ENCODE results near the gene IQCK. TPM values are rescaled to one million over a fixed set of nuclear protein-coding genes. Genes with fewer than 3 reads are reported as not detected.

Gene IQCK
- total and polyA plus RNA-seq, 11 donors: 5.6 to 17.4 (median 9.0) TPM

- intact Hi-C loops (cut with DNase I): loop anchor here in 3 of 10 donors (5.0 to 10.0 kb wide), 3 partner anchors 34 to 212 kb away; no protein-coding TSS in a partner anchor
- H3K4me1 ChIP-seq: peaks cover 6 to 87% (median 63%) of the 10 kb centered on the region in 12 donors
- H3K27ac ChIP-seq: peak overlapping the region; percentile 35 to 85 (median 77)
- 49 to 68% (median 60%) methylated on average over 9 to 10 of the region's 10 CpGs for WGBS, 4 donors
- peaks cover 0 to 40% (median 12%) of the 10 kb centered on the region in 9 donors for H3K36me3 ChIP-seq
- H3K27me3 ChIP-seq: no peaks in the 10 kb centered on the region
- TF ChIP-seq POLR2A (IDR thresholded peaks at IDR 0.05) (no peak), CTCF (IDR thresholded peaks at IDR 0.05) (no peak)
- no peak overlapping the region for H3K4me3 ChIP-seq
- DNase-seq (peak in 4 of 5 donors; percentile 50 to 81 (median 68)), ATAC-seq (peak; percentile 7 to 63 (median 27))
- no peaks in the 10 kb centered on the region for H3K9me3 ChIP-seq
Measured at GRCh38 chr16:19876501-19877059, 158.5 kb downstream of the IQCK start.

- H3K36me3 ChIP-seq: peaks cover 0 to 31% (median 0%) of the 10 kb centered on the region in 9 donors
- H3K27ac ChIP-seq: peak overlapping the region in 9 of 12 donors; percentile 22 to 85 (median 75)
- ATAC-seq: no peak
- WGBS, 4 donors: 64 to 73% (median 69%) methylated on average over 11 of the region's 11 CpGs
- no peak for DNase-seq
- H3K4me3 ChIP-seq: no peak overlapping the region
- no peak for TF ChIP-seq POLR2A (IDR thresholded peaks at IDR 0.05)
- TF ChIP-seq CTCF (IDR thresholded peaks at IDR 0.05): no peak
- peaks cover 10 to 91% (median 64%) of the 10 kb centered on the region in 12 donors for H3K4me1 ChIP-seq
- H3K9me3 ChIP-seq: no peaks in the 10 kb centered on the region
- intact Hi-C loops (cut with DNase I): loop anchor here in 3 of 10 donors (5.0 to 10.0 kb wide), 3 partner anchors 36 to 214 kb away; no protein-coding TSS in a partner anchor
- H3K27me3 ChIP-seq: peaks cover 0 to 12% (median 0%) of the 10 kb centered on the region in 9 donors
Measured at GRCh38 chr16:19878757-19879156, 160.7 kb downstream of the IQCK start.

GRCh38 chr16:19879241-19879792, 161.2 kb downstream of the IQCK start:
- DNase-seq (peak in 3 of 5 donors; percentile 36 to 75 (median 54)), ATAC-seq (peak; percentile 28 to 64 (median 48))
- peaks cover 0 to 14% (median 0%) of the 10 kb centered on the region in 9 donors for H3K27me3 ChIP-seq
- H3K4me1 ChIP-seq: peaks cover 10 to 85% (median 59%) of the 10 kb centered on the region in 12 donors
- peaks cover 0 to 31% (median 0%) of the 10 kb centered on the region in 9 donors for H3K36me3 ChIP-seq
- H3K4me3 ChIP-seq: no peak overlapping the region
- WGBS, 4 donors: 48 to 74% (median 50%) methylated on average over 8 to 13 of the region's 13 CpGs
- TF ChIP-seq CTCF (IDR thresholded peaks at IDR 0.05) (no peak), POLR2A (IDR thresholded peaks at IDR 0.05) (no peak)
- intact Hi-C loops (cut with DNase I): loop anchor here in 3 of 10 donors (5.0 to 10.0 kb wide), 3 partner anchors 37 to 215 kb away; no protein-coding TSS in a partner anchor
- peak overlapping the region in 9 of 12 donors; percentile 22 to 96 (median 75) for H3K27ac ChIP-seq
- H3K9me3 ChIP-seq: no peaks in the 10 kb centered on the region

- 86 to 93% (median 91%) methylated on average over 7 of the region's 7 CpGs for WGBS, 4 donors
Measured at GRCh38 chr16:19881028-19881427, 163.0 kb downstream of the IQCK start.

More at GRCh38 chr16:19881028-19881427, 163.0 kb downstream of the IQCK start:
- intact Hi-C loops (cut with DNase I): loop anchor here in 9 of 10 donors (5.0 to 10.0 kb wide), 8 partner anchors 39 to 239 kb away; partner anchors contain the start of genes IQCK (in 5 of the 9) and KNOP1 (in 5 of the 9)
- ATAC-seq (no peak), DNase-seq (no peak)
- Histone ChIP-seq H3K36me3 (peaks cover 0 to 31% (median 0%) of the 10 kb centered on the region in 9 donors), H3K9me3 (no peaks in the 10 kb centered on the region), H3K27me3 (peaks cover 0 to 24% (median 0%) of the 10 kb centered on the region in 9 donors), H3K27ac (peak overlapping the region in 7 of 12 donors; percentile 23 to 96 (median 95)), H3K4me3 (peak overlapping the region in 1 of 12 donors; percentile 95), H3K4me1 (peaks cover 13 to 79% (median 49%) of the 10 kb centered on the region in 12 donors)
- TF ChIP-seq POLR2A (IDR thresholded peaks at IDR 0.05): no peak
- TF ChIP-seq CTCF (IDR thresholded peaks at IDR 0.05): no peak

Data from heart left ventricle (tissue), 16 donors.